AG04449 (cell line): Measurements from ENCODE around the gene ARID1B.

Source experiments
- CTCF ChIA-PET: fragments of 350-600 bp; formaldehyde crosslinking; extraction: SDS; loops from one replicate; lab custom pipeline; 2021; ENCODE audit warnings: antibody characterized with exemption; lab: Yijun Ruan, JAX
- POLR2A ChIA-PET: fragments of 400-600, 350-600 bp; formaldehyde crosslinking; extraction: SDS; loops from one replicate; lab custom pipeline; 2020; ENCODE audit warnings: antibody characterized with exemption, inconsistent platforms; lab: Yijun Ruan, JAX
- DNase-seq: peaks from one replicate; pipeline ENCODE4 v3.0.0-alpha.2; 2010; ENCODE audit warnings: low read depth, low spot score
- H3K4me3 ChIP-seq: 2 replicates; pipeline ENCODE4 v1.5.1; 2011; ENCODE audit warnings: low read depth, mild to moderate bottlenecking, control low read depth, low read length
- TF ChIP-seq, protein P1 (sequence below): IDR thresholded peaks from one replicate; pipeline ENCODE4 v1.5.1; 2011; ENCODE audit warnings: mild to moderate bottlenecking, moderate library complexity, low read length, control low read depth, inconsistent platforms; ENCODE audit not compliant: insufficient read depth; ENCODE audit errors: missing control alignments

ARID1B gene

GRCh38 chr6:157229132-157229618 lies 452.0 kb downstream of the ARID1B start:
- ChIA-PET CTCF (interaction anchor here (0.8 to 1.4 kb wide), 2 partner anchors 43 to 46 kb away, joined by 3 to 6 read pairs; no protein-coding TSS in a partner anchor), POLR2A (no interaction called here)
- DNase-seq: no peak
- no peak overlapping the region for H3K4me3 ChIP-seq
- TF ChIP-seq, protein P1, sequence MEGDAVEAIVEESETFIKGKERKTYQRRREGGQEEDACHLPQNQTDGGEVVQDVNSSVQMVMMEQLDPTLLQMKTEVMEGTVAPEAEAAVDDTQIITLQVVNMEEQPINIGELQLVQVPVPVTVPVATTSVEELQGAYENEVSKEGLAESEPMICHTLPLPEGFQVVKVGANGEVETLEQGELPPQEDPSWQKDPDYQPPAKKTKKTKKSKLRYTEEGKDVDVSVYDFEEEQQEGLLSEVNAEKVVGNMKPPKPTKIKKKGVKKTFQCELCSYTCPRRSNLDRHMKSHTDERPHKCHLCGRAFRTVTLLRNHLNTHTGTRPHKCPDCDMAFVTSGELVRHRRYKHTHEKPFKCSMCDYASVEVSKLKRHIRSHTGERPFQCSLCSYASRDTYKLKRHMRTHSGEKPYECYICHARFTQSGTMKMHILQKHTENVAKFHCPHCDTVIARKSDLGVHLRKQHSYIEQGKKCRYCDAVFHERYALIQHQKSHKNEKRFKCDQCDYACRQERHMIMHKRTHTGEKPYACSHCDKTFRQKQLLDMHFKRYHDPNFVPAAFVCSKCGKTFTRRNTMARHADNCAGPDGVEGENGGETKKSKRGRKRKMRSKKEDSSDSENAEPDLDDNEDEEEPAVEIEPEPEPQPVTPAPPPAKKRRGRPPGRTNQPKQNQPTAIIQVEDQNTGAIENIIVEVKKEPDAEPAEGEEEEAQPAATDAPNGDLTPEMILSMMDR: no peak

DNA sequence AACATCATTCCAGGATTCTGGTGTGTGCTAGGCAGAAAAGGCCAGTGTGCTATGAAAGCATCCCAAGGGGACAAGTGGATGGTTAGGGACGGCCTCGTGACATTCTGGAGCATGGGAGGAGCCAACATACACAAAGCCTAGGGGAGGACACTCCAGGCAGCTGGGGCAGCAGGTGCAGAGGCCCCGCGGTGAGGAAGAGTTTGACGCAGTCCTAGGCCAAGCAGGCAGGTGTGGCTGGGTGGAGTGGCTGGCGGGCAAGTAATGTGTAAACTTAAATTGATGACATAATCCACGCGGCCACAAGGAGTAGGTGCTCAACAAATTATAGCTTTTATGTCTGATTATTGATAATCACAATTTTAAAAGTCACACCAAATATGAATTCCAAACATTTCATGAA lies 452.5 kb downstream of the ARID1B start:
- ChIA-PET CTCF (interaction anchor here (1.4 kb wide), 1 partner anchor 45 kb away, joined by 6 read pairs; no protein-coding TSS in a partner anchor), POLR2A (no interaction called here)
- no peak overlapping the region for H3K4me3 ChIP-seq
- DNase-seq: no peak
- TF ChIP-seq, protein P1: no peak

GRCh38 chr6:157230910-157231309 lies 453.7 kb downstream of the ARID1B start:
- POLR2A ChIA-PET: no interaction called here
- CTCF ChIA-PET: no interaction called here
- TF ChIP-seq, protein P1: no peak

GRCh38 chr6:157232161-157232895 lies 455.1 kb downstream of the ARID1B start:
- no peak overlapping the region for H3K4me3 ChIP-seq
- TF ChIP-seq, protein P1: no peak
- DNase-seq: no peak
- CTCF ChIA-PET: interaction anchor here (0.6 kb wide), 1 partner anchor 27 kb away, joined by 3 read pairs; no protein-coding TSS in a partner anchor
- POLR2A ChIA-PET: no interaction called here

More at GRCh38 chr6:157230910-157231309, 453.7 kb downstream of the ARID1B start:
- H3K4me3 ChIP-seq: no peak overlapping the region
- no peak for DNase-seq

DNA sequence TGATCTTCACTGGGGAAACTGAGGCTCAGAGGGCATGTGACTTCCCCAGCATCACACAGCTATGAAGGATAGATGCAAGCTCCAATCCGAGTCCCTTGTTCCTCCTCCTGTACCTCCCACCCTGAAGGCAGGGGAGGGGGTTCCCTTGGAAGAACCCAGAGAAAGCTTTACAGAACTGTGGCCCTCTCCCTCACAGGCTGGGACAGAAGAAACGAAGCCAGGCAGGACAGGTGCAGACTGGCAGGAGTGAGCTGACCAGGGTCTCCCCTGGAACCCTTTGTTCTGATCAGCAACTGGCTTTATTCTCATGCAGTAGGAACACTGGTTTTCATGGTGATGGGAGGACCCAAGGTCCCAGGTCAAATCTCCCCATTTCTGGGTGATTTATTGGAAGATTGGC lies 456.0 kb downstream of the ARID1B start:
- ChIA-PET CTCF (interaction anchor here (0.6 kb wide), 1 partner anchor 28 kb away, joined by 3 read pairs; no protein-coding TSS in a partner anchor), POLR2A (no interaction called here)
- H3K4me3 ChIP-seq: no peak overlapping the region
- TF ChIP-seq, protein P1: no peak
- no peak for DNase-seq

DNA sequence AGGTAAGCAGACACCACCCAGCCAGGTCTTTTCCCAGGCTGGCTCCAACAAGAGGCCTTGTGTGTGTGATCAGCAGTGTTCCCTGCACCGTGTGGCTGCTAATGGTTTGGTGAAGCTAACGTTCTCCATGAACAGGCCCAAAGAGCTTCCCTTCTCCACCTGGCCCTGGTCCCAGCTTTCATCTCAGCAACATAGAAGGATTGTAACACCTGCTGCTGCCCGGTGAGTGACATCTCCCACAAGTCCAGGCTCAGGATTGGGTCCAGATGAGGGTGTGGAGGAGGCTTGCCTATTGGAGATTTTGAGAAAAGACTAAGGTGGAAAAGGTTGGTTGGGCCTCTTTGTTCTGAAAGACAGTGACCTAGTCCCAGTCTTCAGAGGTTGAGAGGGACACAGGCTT lies 456.5 kb downstream of the ARID1B start:
- TF ChIP-seq, protein P1: no peak
- ChIA-PET CTCF (no interaction called here), POLR2A (no interaction called here)
- DNase-seq: no peak
- no peak overlapping the region for H3K4me3 ChIP-seq
